Measurements from ENCODE around the gene MTUS2.

The MTUS2 gene

GRCh38 chr13:29441306-29441705 lies 621.2 kb downstream of the MTUS2 start:
- TF ChIP-seq CTCF (IDR thresholded peaks at IDR 0.05; ENCODE audit: low read depth, low read length, poor library complexity, severe bottlenecking) = no peak
- no peak for TF ChIP-seq EZH2phosphoT487 (IDR thresholded peaks at IDR 0.05; ENCODE audit: borderline replicate concordance, low read length)
- Histone ChIP-seq H3K4me1 (ENCODE audit: control insufficient read depth, low read length) (no peaks in the 10 kb centered on the region), H3K79me2 (ENCODE audit: control insufficient read depth, low read length) (no peaks in the 10 kb centered on the region), H3K4me2 (ENCODE audit: low read length) (no peak overlapping the region), H3K9me2 (replicated peaks; ENCODE audit: control insufficient read depth, low read length) (no peaks in the 10 kb centered on the region), H3K27me3 (ENCODE audit: control insufficient read depth, low read length) (peaks cover 6% of the 10 kb centered on the region; the same call in 1 of the 2 replicates), H3K9me3 (ENCODE audit: control insufficient read depth, insufficient read depth, low read length) (no peaks in the 10 kb centered on the region), H3K36me3 (ENCODE audit: control insufficient read depth, low read length) (no peaks in the 10 kb centered on the region), H4K20me1 (ENCODE audit: control insufficient read depth, insufficient read depth, low read depth, low read length) (no peaks in the 10 kb centered on the region), H3K4me3 (ENCODE audit: low read length) (no peak overlapping the region), H3F3A (ENCODE audit: control insufficient read depth, insufficient read depth) (no peaks in the 10 kb centered on the region), H3K27ac (ENCODE audit: low read depth, low read length) (no peak overlapping the region)

- Histone ChIP-seq H4K20me1 (ENCODE audit: control insufficient read depth, insufficient read depth, low read depth, low read length) (no peaks in the 10 kb centered on the region), H3K79me2 (ENCODE audit: control insufficient read depth, low read length) (no peaks in the 10 kb centered on the region), H3K9me2 (replicated peaks; ENCODE audit: control insufficient read depth, low read length) (no peaks in the 10 kb centered on the region), H3K36me3 (ENCODE audit: control insufficient read depth, low read length) (no peaks in the 10 kb centered on the region), H3K9me3 (ENCODE audit: control insufficient read depth, insufficient read depth, low read length) (no peaks in the 10 kb centered on the region), H3K27ac (ENCODE audit: low read depth, low read length) (no peak overlapping the region), H3K4me3 (ENCODE audit: low read length) (no peak overlapping the region), H3K27me3 (ENCODE audit: control insufficient read depth, low read length) (peaks cover 6% of the 10 kb centered on the region), H3K4me1 (ENCODE audit: control insufficient read depth, low read length) (no peaks in the 10 kb centered on the region), H3K4me2 (ENCODE audit: low read length) (no peak overlapping the region), H3F3A (ENCODE audit: control insufficient read depth, insufficient read depth) (no peaks in the 10 kb centered on the region)
- TF ChIP-seq EZH2phosphoT487 (IDR thresholded peaks at IDR 0.05; ENCODE audit: borderline replicate concordance, low read length) (no peak), CTCF (IDR thresholded peaks at IDR 0.05; ENCODE audit: low read depth, low read length, poor library complexity, severe bottlenecking) (no peak)
Measured at GRCh38 chr13:29446016-29446415, 625.9 kb downstream of the MTUS2 start.

GRCh38 chr13:29448174-29448573 lies 628.0 kb downstream of the MTUS2 start:
- Histone ChIP-seq H3K27ac (ENCODE audit: low read depth, low read length) (no peak overlapping the region), H3K4me2 (ENCODE audit: low read length) (no peak overlapping the region), H4K20me1 (ENCODE audit: control insufficient read depth, insufficient read depth, low read depth, low read length) (no peaks in the 10 kb centered on the region), H3K4me1 (ENCODE audit: control insufficient read depth, low read length) (no peaks in the 10 kb centered on the region), H3K36me3 (ENCODE audit: control insufficient read depth, low read length) (no peaks in the 10 kb centered on the region), H3K79me2 (ENCODE audit: control insufficient read depth, low read length) (no peaks in the 10 kb centered on the region), H3K9me2 (replicated peaks; ENCODE audit: control insufficient read depth, low read length) (no peaks in the 10 kb centered on the region), H3K4me3 (ENCODE audit: low read length) (no peak overlapping the region), H3K27me3 (ENCODE audit: control insufficient read depth, low read length) (peaks cover 6% of the 10 kb centered on the region), H3F3A (ENCODE audit: control insufficient read depth, insufficient read depth) (no peaks in the 10 kb centered on the region), H3K9me3 (ENCODE audit: control insufficient read depth, insufficient read depth, low read length) (no peaks in the 10 kb centered on the region)
- TF ChIP-seq EZH2phosphoT487 (IDR thresholded peaks at IDR 0.05; ENCODE audit: borderline replicate concordance, low read length) (no peak), CTCF (IDR thresholded peaks at IDR 0.05; ENCODE audit: low read depth, low read length, poor library complexity, severe bottlenecking) (no peak)

- no peak overlapping the region for H3K4me3 ChIP-seq (ENCODE audit: low read length)
- no peaks in the 10 kb centered on the region for H3K4me1 ChIP-seq (ENCODE audit: control insufficient read depth, low read length)
- H3K9me2 ChIP-seq (replicated peaks; ENCODE audit: control insufficient read depth, low read length) = no peaks in the 10 kb centered on the region
- H3K27ac ChIP-seq (ENCODE audit: low read depth, low read length) = no peak overlapping the region
- H3K27me3 ChIP-seq (ENCODE audit: control insufficient read depth, low read length) = peaks cover 12% of the 10 kb centered on the region
- no peak overlapping the region for H3K4me2 ChIP-seq (ENCODE audit: low read length)
- H3K9me3 ChIP-seq (ENCODE audit: control insufficient read depth, insufficient read depth, low read length) = no peaks in the 10 kb centered on the region
- no peaks in the 10 kb centered on the region for H3F3A ChIP-seq (ENCODE audit: control insufficient read depth, insufficient read depth)
- H4K20me1 ChIP-seq (ENCODE audit: control insufficient read depth, insufficient read depth, low read depth, low read length) = no peaks in the 10 kb centered on the region
- no peaks in the 10 kb centered on the region for H3K79me2 ChIP-seq (ENCODE audit: control insufficient read depth, low read length)
- no peaks in the 10 kb centered on the region for H3K36me3 ChIP-seq (ENCODE audit: control insufficient read depth, low read length)
- TF ChIP-seq EZH2phosphoT487 (IDR thresholded peaks at IDR 0.05; ENCODE audit: borderline replicate concordance, low read length) (no peak), CTCF (IDR thresholded peaks at IDR 0.05; ENCODE audit: low read depth, low read length, poor library complexity, severe bottlenecking) (no peak)
Measured at GRCh38 chr13:29449726-29450125, 629.6 kb downstream of the MTUS2 start.

All from DOHH2 (cell line).